ENCODE results near the gene VIPR2.

DNA sequence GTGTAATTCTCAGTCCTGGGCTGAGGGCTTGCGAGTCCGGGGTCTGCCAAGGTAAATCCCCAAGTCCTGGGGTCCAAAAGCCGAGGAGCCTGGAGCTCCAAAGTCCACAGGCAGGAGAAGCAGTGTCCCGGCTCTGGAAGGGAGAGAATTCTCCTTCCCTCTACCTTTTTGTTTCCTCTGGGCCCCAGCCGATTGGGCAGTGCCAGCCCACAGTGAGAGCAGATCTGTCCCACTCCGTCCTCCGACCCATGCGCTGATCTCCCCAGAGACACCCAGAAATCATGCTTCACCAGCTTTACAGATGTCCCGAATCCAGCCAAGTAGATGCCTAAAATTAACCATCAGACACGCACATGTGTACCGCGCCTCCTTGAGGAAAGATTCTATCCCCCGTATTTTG lies 8.1 kb upstream of the VIPR2 start:
- TF ChIP-seq, protein P1, sequence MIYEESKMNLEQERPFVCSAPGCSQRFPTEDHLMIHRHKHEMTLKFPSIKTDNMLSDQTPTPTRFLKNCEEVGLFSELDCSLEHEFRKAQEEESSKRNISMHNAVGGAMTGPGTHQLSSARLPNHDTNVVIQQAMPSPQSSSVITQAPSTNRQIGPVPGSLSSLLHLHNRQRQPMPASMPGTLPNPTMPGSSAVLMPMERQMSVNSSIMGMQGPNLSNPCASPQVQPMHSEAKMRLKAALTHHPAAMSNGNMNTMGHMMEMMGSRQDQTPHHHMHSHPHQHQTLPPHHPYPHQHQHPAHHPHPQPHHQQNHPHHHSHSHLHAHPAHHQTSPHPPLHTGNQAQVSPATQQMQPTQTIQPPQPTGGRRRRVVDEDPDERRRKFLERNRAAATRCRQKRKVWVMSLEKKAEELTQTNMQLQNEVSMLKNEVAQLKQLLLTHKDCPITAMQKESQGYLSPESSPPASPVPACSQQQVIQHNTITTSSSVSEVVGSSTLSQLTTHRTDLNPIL (CRISPR knock-in tag; IDR thresholded peaks at IDR 0.05; ENCODE audit: low read depth) = no peak
- TF ChIP-seq PPARA (CRISPR knock-in tag; IDR thresholded peaks at IDR 0.05; ENCODE audit: borderline replicate concordance) (no peak), ISL1 (CRISPR knock-in tag; IDR thresholded peaks at IDR 0.05) (no peak), BACH2 (CRISPR knock-in tag; IDR thresholded peaks at IDR 0.05; ENCODE audit: borderline replicate concordance) (no peak), ZNF70 (CRISPR knock-in tag; IDR thresholded peaks at IDR 0.05) (no peak), ARNTL (CRISPR knock-in tag; IDR thresholded peaks at IDR 0.05; ENCODE audit: borderline replicate concordance, low read depth) (no peak), ZNF8 (CRISPR knock-in tag; IDR thresholded peaks at IDR 0.05) (no peak), ZC3H10 (CRISPR knock-in tag; IDR thresholded peaks at IDR 0.05) (no peak), TOX (CRISPR knock-in tag; IDR thresholded peaks at IDR 0.05; ENCODE audit: borderline replicate concordance) (no peak)
- TF ChIP-seq, protein P2, sequence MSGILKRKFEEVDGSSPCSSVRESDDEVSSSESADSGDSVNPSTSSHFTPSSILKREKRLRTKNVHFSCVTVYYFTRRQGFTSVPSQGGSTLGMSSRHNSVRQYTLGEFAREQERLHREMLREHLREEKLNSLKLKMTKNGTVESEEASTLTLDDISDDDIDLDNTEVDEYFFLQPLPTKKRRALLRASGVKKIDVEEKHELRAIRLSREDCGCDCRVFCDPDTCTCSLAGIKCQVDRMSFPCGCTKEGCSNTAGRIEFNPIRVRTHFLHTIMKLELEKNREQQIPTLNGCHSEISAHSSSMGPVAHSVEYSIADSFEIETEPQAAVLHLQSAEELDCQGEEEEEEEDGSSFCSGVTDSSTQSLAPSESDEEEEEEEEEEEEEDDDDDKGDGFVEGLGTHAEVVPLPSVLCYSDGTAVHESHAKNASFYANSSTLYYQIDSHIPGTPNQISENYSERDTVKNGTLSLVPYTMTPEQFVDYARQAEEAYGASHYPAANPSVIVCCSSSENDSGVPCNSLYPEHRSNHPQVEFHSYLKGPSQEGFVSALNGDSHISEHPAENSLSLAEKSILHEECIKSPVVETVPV (CRISPR knock-in tag; IDR thresholded peaks at IDR 0.05) = no peak
